ENCODE results near the gene B4GALNT4.
"Not testable (repeated sequence)": the region's sequence is repeated elsewhere in the genome, so short reads cannot be mapped to it uniquely, and the experiment has no call there.

B4GALNT4 gene

GRCh38 chr11:330307-330693, 39.0 kb upstream of the B4GALNT4 start:
- H3K9me3 ChIP-seq, result no peaks in the 10 kb centered on the region
- TF ChIP-seq, protein P1, sequence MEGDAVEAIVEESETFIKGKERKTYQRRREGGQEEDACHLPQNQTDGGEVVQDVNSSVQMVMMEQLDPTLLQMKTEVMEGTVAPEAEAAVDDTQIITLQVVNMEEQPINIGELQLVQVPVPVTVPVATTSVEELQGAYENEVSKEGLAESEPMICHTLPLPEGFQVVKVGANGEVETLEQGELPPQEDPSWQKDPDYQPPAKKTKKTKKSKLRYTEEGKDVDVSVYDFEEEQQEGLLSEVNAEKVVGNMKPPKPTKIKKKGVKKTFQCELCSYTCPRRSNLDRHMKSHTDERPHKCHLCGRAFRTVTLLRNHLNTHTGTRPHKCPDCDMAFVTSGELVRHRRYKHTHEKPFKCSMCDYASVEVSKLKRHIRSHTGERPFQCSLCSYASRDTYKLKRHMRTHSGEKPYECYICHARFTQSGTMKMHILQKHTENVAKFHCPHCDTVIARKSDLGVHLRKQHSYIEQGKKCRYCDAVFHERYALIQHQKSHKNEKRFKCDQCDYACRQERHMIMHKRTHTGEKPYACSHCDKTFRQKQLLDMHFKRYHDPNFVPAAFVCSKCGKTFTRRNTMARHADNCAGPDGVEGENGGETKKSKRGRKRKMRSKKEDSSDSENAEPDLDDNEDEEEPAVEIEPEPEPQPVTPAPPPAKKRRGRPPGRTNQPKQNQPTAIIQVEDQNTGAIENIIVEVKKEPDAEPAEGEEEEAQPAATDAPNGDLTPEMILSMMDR (IDR thresholded peaks at IDR 0.05; ENCODE audit: low read depth, low read length), result no peak
- no peaks in the 10 kb centered on the region for H3K36me3 ChIP-seq
- no peaks in the 10 kb centered on the region for H3K27me3 ChIP-seq
- H3K4me3 ChIP-seq (ENCODE audit: low read depth, low read length), result no peak overlapping the region
- DNase-seq, result no peak
- no peaks in the 10 kb centered on the region for H3K4me1 ChIP-seq

GRCh38 chr11:330694-331357, 38.5 kb upstream of the B4GALNT4 start:
- no peaks in the 10 kb centered on the region for H3K9me3 ChIP-seq
- TF ChIP-seq, protein P1 (IDR thresholded peaks at IDR 0.05; ENCODE audit: low read depth, low read length), result no peak
- H3K27me3 ChIP-seq, result no peaks in the 10 kb centered on the region

DNA sequence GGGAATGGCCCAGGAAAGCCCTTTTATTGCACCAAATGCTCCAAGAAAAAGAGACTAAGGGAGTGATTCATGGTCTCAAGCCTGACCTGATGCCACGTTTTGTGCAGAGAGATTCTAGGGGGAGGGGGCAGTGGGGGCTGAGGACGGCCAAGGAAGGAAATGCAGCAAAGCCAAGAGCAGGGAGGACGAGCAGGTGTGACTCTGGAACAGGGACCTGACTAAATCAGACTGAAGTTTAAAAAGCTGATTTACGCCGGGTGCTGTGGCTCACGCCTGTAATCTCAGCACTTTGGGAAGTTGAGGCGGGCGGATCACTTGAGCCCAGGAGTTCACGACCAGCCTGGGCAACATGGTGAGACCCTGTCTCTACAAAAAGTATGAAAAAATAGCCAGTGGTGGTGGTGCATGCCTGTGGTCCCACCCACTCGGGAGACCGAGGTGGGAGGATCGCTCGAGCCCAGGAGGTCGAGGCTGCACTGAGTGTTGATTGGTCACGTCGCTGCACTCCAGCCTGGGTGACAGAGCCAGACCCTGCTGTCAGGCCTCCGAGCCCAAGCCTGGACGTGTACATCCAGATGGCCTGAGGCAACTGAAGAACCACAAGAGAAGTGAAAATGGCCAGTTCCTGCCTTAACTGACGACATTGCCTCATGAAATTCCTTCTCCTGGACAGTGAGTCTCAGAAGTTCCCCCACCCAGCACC, 37.8 kb upstream of the B4GALNT4 start:
- Histone ChIP-seq H3K27me3 (no peaks in the 10 kb centered on the region), H3K36me3 (no peaks in the 10 kb centered on the region), H3K4me3 (ENCODE audit: low read depth, low read length) (no peak overlapping the region), H3K9me3 (no peaks in the 10 kb centered on the region), H3K4me1 (no peaks in the 10 kb centered on the region)
- TF ChIP-seq, protein P1 (IDR thresholded peaks at IDR 0.05; ENCODE audit: low read depth, low read length), result no peak
- no peak for DNase-seq

More at GRCh38 chr11:330694-331357, 38.5 kb upstream of the B4GALNT4 start:
- Histone ChIP-seq H3K36me3 (no peaks in the 10 kb centered on the region), H3K4me3 (ENCODE audit: low read depth, low read length) (no peak overlapping the region), H3K4me1 (no peaks in the 10 kb centered on the region)
- DNase-seq, result no peak

- TF ChIP-seq, protein P1 (IDR thresholded peaks at IDR 0.05; ENCODE audit: low read depth, low read length), result no peak
- H3K4me1 ChIP-seq, result no peaks in the 10 kb centered on the region
- no peaks in the 10 kb centered on the region for H3K27me3 ChIP-seq
- H3K4me3 ChIP-seq (ENCODE audit: low read depth, low read length), result no peak overlapping the region
- no peaks in the 10 kb centered on the region for H3K36me3 ChIP-seq
- DNase-seq, result no peak
- H3K9me3 ChIP-seq, result no peaks in the 10 kb centered on the region
These were observed 36.4 kb upstream of the B4GALNT4 start for GRCh38 chr11:332651-333480.

DNA sequence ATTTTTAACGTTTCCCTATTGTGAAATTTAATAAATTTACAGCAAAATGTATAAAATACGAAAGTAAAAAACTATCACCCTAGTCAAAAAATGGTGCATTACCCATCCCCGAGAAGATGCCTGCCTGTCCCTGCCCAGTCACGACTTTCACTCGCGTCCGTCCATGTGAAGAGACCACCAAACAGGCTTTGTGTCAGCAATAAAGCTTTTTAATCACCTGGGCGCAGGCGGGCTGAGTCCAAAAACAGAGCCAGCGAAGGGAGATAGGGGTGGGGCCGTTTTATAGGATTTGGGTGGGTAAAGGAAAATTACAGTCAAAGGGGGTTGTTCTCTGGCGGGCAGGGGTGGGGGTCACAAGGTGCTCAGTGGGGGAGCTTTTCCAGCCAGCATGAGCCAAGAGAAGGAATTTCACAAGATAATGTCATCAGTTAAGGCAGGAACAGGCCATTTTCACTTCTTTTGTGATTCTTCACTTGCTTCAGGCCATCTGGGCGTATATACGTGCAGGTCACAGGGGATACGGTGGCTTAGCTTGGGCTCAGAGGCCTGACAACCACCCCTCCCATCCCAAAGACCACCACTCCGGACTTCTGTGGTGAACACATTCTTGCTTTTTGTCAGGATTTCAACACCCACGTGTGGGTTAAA, 35.6 kb upstream of the B4GALNT4 start:
- not testable (repeated sequence) for DNase-seq; H3K4me1 ChIP-seq; H3K36me3 ChIP-seq; H3K9me3 ChIP-seq; H3K4me3 ChIP-seq (ENCODE audit: low read depth, low read length); H3K27me3 ChIP-seq

DNA sequence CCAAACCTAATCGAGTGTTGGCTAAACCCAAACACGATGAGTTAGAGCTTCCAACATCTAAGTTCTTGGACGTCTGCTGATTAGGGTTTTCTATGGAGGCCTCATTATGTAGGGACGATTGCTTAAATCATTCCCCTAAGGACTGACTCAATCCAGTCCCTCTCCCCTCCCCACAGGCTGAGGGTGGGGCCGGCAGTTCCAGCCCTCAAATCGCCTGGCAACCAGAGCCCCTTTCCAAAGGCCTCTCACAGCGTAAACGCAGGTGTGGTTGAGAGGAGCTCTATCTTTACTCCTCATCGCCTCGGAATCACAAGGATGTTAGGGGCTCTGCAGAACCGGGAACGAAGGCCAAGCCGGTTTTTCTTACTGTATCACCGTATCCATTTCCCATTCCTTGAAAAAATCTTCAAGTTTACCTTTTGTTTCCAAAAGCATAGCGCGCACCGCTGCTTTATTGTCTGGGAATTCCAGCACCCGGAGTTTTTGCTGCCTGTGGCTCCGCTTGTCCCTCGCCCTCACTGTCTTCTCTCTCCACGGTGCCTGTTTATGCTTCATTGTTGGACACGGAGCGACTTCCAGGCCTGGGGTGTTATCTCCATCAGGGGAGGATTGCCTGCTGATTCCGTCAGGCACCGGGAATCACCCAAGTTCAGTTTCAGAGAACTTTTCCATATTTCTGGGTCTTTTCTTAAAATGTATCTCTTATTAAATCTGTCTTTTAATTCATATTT, 34.9 kb upstream of the B4GALNT4 start:
- TF ChIP-seq, protein P1 (IDR thresholded peaks at IDR 0.05; ENCODE audit: low read depth, low read length), result no peak
- no peaks in the 10 kb centered on the region for H3K27me3 ChIP-seq
- no peaks in the 10 kb centered on the region for H3K9me3 ChIP-seq
- H3K4me1 ChIP-seq, result no peaks in the 10 kb centered on the region
- no peaks in the 10 kb centered on the region for H3K36me3 ChIP-seq
- no peak for DNase-seq
- H3K4me3 ChIP-seq (ENCODE audit: low read depth, low read length), result no peak overlapping the region

All from BE2C (cell line).